Right ventricle myocardium inferior (tissue), 1 donor: ENCODE data around the gene CYP2R1. TPM values are rescaled to one million over a fixed set of nuclear protein-coding genes. Genes with fewer than 3 reads are reported as not detected.

Experiments
- ATAC-seq: fragments of 200-7000 bp; cut with Tn5 transposase; one replicate; pipeline ENCODE4 v1.9.1; 2020; ENCODE audit warnings: mild to moderate bottlenecking, moderate library complexity
- DNase-seq: peaks from one replicate; pipeline ENCODE4 v3.0.0; 2021; ENCODE audit errors: missing footprints
- intact Hi-C: fragments of 100-400 bp; cut with DNase I; formaldehyde crosslinking; loops from one replicate; pipeline ENCODE4 v1.11.0; 2022
- total RNA-seq: library from RNA; stranded (reverse); fragmentation: NEBNext Ultra II Directional; extraction: Animal tissue kit (Norgen Biotek cat#: 25700); gene quantifications from one replicate; pipeline ENCODE4 v1.2.1, GENCODE V29; 2021
- donor health status: DM: no; HTN: yes; CAD: no; lungs with severe emphysema.

Gene CYP2R1
- total RNA-seq, 1 donor from 2014 or later = 7.0 TPM

DNA sequence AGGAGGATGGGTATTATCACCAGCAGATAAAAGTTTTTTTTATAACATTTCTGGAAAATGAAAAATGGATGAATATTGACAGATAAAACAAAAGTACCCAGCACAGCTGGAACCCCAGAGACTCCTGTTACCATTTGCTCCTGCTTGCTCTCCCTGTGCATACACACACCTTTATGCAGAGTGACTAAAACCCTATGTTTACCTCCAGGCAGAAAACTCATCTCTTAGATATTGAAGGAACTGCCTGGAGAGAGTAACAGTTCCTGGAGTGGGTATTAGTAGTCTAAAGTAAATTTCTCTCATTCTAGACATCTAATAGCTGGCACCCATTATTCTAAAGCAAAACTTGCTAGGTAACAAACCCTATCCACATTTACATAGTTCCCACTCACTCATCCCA is 38.0 kb downstream of the CYP2R1 start:
- DNase-seq (no peak), ATAC-seq (no peak)
- intact Hi-C loops = no loop called here

DNA sequence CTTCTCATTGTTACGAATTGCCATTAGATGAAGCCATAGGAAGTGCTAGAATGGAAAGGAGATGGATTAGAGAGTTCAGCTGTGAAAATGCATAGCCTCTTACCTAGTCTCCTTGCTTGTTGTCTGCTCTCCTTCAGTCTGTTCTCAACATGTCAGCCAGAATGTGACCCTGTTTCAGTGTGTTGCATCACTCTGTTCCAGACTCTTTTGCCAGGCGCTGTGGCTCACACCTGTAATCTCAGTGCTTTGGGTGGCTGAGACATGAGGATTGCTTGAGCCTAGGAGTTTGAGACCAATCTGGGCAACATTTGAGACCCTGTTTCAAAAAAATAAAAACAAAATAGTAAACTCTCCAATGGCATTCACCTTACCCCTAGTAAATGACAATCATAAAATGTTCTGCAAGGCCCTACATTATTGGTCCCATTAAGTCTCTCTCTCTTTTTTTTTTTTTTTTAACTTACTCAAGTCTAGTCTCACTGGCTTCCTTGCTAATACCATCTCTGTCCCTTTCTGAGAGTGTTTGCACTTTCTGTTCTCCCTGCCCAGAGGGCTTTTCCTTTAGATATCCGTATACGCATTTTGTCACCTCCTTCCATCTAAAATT is 39.4 kb downstream of the CYP2R1 start:
- ATAC-seq = no peak
- DNase-seq = no peak
- intact Hi-C loops = no loop called here

DNA sequence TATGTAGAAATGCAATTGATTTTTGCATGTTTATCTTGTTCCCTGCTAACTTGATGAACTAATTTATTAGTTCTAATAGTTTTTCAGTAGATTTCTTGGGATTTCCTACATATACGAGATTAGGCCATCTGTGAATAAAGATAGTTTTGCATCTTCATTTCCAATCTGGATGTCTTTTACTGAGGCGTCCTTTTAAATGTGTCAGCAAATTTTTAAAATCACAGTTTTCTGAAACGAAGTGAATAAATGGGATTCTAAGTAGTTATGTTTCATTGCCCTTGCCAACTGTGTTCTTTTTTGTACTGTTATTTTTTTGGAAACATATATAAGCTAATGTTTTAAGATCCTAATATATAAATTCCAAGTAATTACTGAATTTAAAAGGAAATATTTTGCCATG is 50.0 kb downstream of the CYP2R1 start:
- ATAC-seq = no peak
- intact Hi-C loops = no loop called here

DNA sequence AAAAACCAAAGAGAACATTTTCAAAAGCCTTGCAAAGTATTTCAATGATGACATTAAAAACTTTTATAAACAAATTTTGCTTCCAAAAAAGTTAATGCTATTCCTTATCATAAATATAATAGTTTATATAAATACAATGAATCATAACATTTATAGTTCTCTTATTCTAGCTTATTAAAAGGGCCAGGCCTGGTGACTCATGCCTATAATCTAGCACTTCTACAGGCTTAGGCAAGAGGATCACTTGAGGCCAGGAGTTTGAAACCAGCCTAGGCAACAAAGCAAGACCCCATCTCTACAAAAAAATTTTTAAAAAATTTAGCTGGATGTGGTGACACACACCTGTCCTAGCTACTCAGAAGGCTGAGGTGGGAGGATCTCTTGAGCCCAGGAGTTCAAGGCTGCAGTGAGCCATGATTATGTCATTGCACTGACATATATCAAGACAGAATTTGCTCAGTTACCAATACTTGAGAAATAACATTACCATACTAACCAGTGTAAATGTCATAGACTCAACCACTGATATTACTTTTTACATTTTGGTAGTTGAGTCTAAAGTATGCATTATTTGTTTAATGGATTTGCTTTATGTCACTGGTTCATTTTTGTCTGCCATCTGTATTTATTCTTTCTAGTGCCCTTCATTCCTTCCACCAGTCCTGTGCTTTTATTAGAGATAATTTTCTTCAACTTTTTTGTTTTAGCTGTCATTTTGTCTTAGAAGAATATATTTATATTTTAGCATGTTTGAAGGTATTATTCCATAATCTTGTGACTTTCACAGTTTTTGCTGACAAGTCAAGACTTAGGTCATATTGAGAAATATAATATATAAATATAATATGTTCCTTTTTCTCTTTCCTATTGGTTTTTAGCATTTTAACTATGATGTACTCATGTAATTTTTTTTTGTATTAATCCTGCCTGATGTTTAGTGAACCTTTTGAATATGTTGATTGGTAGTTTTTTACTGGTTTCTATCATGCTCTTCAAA is 56.2 kb downstream of the CYP2R1 start:
- DNase-seq = no peak
- intact Hi-C loops = no loop called here
- ATAC-seq = no peak

More for the DNA sequence above, 50.0 kb downstream of the CYP2R1 start:
- DNase-seq = no peak

Other genes with a start within 250 kb of the CYP2R1 start
- gene PDE3B, start 248.4 kb downstream of the CYP2R1 start, total RNA-seq = 4.5 TPM
- gene CALCA, start 80.1 kb upstream of the CYP2R1 start, total RNA-seq = not detected
- not detected for gene CALCB, start 181.4 kb upstream of the CYP2R1 start, total RNA-seq
- gene INSC, start 222.7 kb upstream of the CYP2R1 start, total RNA-seq = 0.51 TPM